ENCODE measurements around the gene KSR1. TPM values are rescaled to one million over a fixed set of nuclear protein-coding genes. Genes with fewer than 3 reads are reported as not detected.
A peak's percentile ranks its signal among the peaks of the same experiment; 100 is the strongest.

KSR1 gene
- total and polyA plus RNA-seq, 9 of the 15 experiments (the other 6 are each of a cell fraction or from before 2014, with no cell fraction given): 1.4 to 51.7 (median 18.4) TPM

DNA sequence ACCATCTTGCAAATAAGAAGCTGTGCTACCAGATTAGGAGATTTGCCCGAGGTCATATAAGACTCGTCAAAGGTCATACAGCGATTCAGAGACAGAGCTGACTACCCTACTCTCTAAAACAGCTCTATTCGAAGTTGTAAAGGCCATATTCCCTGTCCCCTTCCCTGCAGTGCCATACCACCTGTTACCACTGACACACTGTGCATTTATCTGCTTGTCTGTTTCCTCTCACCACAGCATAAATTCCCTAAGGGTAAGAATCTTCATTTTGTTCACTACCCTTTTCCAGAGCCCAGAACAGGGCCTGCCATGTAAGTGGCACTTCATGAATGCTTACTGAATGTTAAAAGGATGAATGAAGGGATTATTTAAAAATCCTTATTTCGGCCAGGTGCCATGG is 3.4 kb upstream of the KSR1 start:
- intact Hi-C loops (cut with micrococcal nuclease): loop anchor here (10.0 kb wide), 1 partner anchor 208 kb away; no protein-coding TSS in a partner anchor

DNA sequence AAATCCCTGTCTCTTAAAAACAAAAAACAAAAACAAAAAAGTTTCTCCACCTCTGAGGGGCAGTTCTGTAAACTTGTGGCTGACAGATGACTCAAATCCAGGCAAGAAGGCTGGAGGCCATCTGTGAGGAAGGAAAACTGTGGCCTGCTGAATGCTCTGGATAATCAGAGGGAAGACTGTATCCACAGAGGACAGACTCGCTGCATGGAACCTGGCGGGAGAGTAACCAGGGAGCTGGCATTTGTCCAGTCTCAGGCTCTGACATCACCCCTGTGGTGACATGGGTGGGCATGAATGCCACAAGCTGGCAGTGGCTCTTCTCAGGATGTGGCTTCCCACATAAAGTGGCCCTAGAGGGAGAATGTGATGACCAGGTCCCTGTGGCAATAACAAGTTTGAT is 2.8 kb upstream of the KSR1 start:
- Histone ChIP-seq H3K9ac (ENCODE audit: insufficient read depth in 1 of 2, low read depth in 2 of 2, low read length in 2 of 2) (peak overlapping the region in 1 of 2 experiments; percentile 24; a peak in 1 of 4 replicates), H3K4me3 (no peak overlapping the region), H2AFZ (ENCODE audit: low read depth, low read length) (no peak overlapping the region), H3K4me1 (replicated peaks in 1 of 2; ENCODE audit: control insufficient read depth in 2 of 2, insufficient read depth in 2 of 2, low read length in 2 of 2) (peaks cover 27 to 34% of the 10 kb centered on the region in 2 experiments; a peak in 4 of 5 replicates), H3K27me3 (ENCODE audit: control insufficient read depth in 2 of 2, insufficient read depth in 2 of 2, low read length in 2 of 2) (no peaks in the 10 kb centered on the region), H3K79me2 (ENCODE audit: control insufficient read depth, insufficient read depth, low read length) (peaks cover 20% of the 10 kb centered on the region), H3K9me1 (ENCODE audit: control insufficient read depth, insufficient read depth, low read length) (no peaks in the 10 kb centered on the region), H4K20me1 (replicated peaks; ENCODE audit: control insufficient read depth, insufficient read depth, low read length) (no peaks in the 10 kb centered on the region), H3K9me3 (replicated peaks; ENCODE audit: control insufficient read depth, insufficient read depth, low read depth, low read length) (no peaks in the 10 kb centered on the region), H3K36me3 (ENCODE audit: control insufficient read depth, insufficient read depth, low read length) (no peaks in the 10 kb centered on the region), H3K4me2 (ENCODE audit: insufficient read depth, low read length) (no peak overlapping the region), H3K27ac (ENCODE audit: extremely low read depth, low read depth, low read length) (no peak overlapping the region)
- no TSS peak for BruUV-seq (replicated peaks)
- FAIRE-seq (no peak), DNase-seq (ENCODE audit: extremely low read depth in 1 of 4, low spot score in 3 of 4) (no peak), ATAC-seq (no peak)
- ChIA-PET CTCF (ENCODE audit: low intra/inter-chr PET ratio) (no interaction called here), POLR2A (interaction anchor here (0.6 to 0.8 kb wide), 2 partner anchors 21 to 257 kb away, joined by 3 read pairs; no protein-coding TSS in a partner anchor)
- 70% methylated on average over 2 of the region's 2 CpGs for WGBS (ENCODE audit: insufficient coverage, low coverage, missing lambda C conversion rate)
- in situ Hi-C loops (cut with MboI) (no loop called here), intact Hi-C loops (cut with micrococcal nuclease) (loop anchor here (10.0 kb wide), 1 partner anchor 209 kb away; no protein-coding TSS in a partner anchor)
- TF ChIP-seq ZNF24 (IDR thresholded peaks at IDR 0.05) (no peak), KDM5B (IDR thresholded peaks at IDR 0.05; ENCODE audit: insufficient replicate concordance, low read depth, low read length) (no peak), ZBTB8A (IDR thresholded peaks at IDR 0.05; ENCODE audit: partially characterized antibody) (no peak), TOE1 (IDR thresholded peaks at IDR 0.05; ENCODE audit: borderline replicate concordance) (no peak), TOE1 (CRISPR knock-in tag; IDR thresholded peaks at IDR 0.05; ENCODE audit: borderline replicate concordance, low read depth) (no peak), MEF2D (tag; conservative IDR thresholded peaks at IDR 0.05; ENCODE audit: low read depth) (no peak), HDAC2 (IDR thresholded peaks at IDR 0.05) (no peak), ZNF253 (CRISPR knock-in tag; conservative IDR thresholded peaks at IDR 0.05) (no peak), RBM14 (IDR thresholded peaks at IDR 0.05; ENCODE audit: borderline replicate concordance, insufficient read depth, low read depth, low read length) (no peak), PHF21A (IDR thresholded peaks at IDR 0.05; ENCODE audit: borderline replicate concordance, low read depth) (no peak), XRCC4 (IDR thresholded peaks at IDR 0.05; ENCODE audit: extremely low read depth, insufficient read depth, insufficient read length) (no peak), JUND (IDR thresholded peaks at IDR 0.05; ENCODE audit: borderline replicate concordance, low read depth, low read length) (no peak), JUND (tag; IDR thresholded peaks at IDR 0.05; ENCODE audit: borderline replicate concordance, low read depth, low read length) (no peak)
- TF ChIP-seq, protein P1, sequence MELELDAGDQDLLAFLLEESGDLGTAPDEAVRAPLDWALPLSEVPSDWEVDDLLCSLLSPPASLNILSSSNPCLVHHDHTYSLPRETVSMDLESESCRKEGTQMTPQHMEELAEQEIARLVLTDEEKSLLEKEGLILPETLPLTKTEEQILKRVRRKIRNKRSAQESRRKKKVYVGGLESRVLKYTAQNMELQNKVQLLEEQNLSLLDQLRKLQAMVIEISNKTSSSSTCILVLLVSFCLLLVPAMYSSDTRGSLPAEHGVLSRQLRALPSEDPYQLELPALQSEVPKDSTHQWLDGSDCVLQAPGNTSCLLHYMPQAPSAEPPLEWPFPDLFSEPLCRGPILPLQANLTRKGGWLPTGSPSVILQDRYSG (tag; conservative IDR thresholded peaks at IDR 0.05; ENCODE audit: low read depth): no peak

More for the DNA sequence above, 3.4 kb upstream of the KSR1 start:
- DNase-seq (ENCODE audit: extremely low read depth in 1 of 4, low spot score in 3 of 4) (no peak), FAIRE-seq (no peak), ATAC-seq (no peak)
- peaks cover 27 to 40% of the 10 kb centered on the region in 2 experiments; a peak in 4 of 5 replicates for H3K4me1 ChIP-seq (replicated peaks in 1 of 2; ENCODE audit: control insufficient read depth in 2 of 2, insufficient read depth in 2 of 2, low read length in 2 of 2)
- no peak overlapping the region for H3K4me2 ChIP-seq (ENCODE audit: insufficient read depth, low read length)
- TF ChIP-seq CBFA2T3 (IDR thresholded peaks at IDR 0.05) (0 out of 2 replicates have a peak, but pooled peaks have one; percentile 8), ZNF146 (CRISPR knock-in tag; IDR thresholded peaks at IDR 0.05; ENCODE audit: unreplicated experiment) (no peak), ZNF717 (CRISPR knock-in tag; IDR thresholded peaks at IDR 0.05) (no peak), DPF2 (IDR thresholded peaks at IDR 0.05) (no peak), SETDB1 (IDR thresholded peaks at IDR 0.05; ENCODE audit: low read length) (no peak), SAFB2 (IDR thresholded peaks at IDR 0.05; ENCODE audit: borderline replicate concordance, low read depth, low read length, severe bottlenecking) (no peak), ZC3H11A (IDR thresholded peaks at IDR 0.05; ENCODE audit: low read depth, low read length) (no peak), POLR2A (conservative IDR thresholded peaks at IDR 0.05) (no peak)
- ChIA-PET CTCF (ENCODE audit: low intra/inter-chr PET ratio) (no interaction called here), POLR2A (interaction anchor here (0.6 kb wide), 2 partner anchors 195 to 257 kb away, joined by 3 read pairs; no protein-coding TSS in a partner anchor)
- in situ Hi-C loops (cut with MboI): no loop called here
- H3K36me3 ChIP-seq (ENCODE audit: control insufficient read depth, insufficient read depth, low read length): no peaks in the 10 kb centered on the region
- H3K27ac ChIP-seq (ENCODE audit: extremely low read depth, low read depth, low read length): no peak overlapping the region
- no peaks in the 10 kb centered on the region for H3K27me3 ChIP-seq (ENCODE audit: control insufficient read depth in 2 of 2, insufficient read depth in 2 of 2, low read length in 2 of 2)
- no peak overlapping the region for H3K9ac ChIP-seq (ENCODE audit: insufficient read depth in 1 of 2, low read depth in 2 of 2, low read length in 2 of 2)
- H3K79me2 ChIP-seq (ENCODE audit: control insufficient read depth, insufficient read depth, low read length): peaks cover 13% of the 10 kb centered on the region
- no TSS peak for BruUV-seq (replicated peaks)
- no peaks in the 10 kb centered on the region for H4K20me1 ChIP-seq (replicated peaks; ENCODE audit: control insufficient read depth, insufficient read depth, low read length)
- H3K4me3 ChIP-seq: no peak overlapping the region
- H2AFZ ChIP-seq (ENCODE audit: low read depth, low read length): no peak overlapping the region
- H3K9me1 ChIP-seq (ENCODE audit: control insufficient read depth, insufficient read depth, low read length): no peaks in the 10 kb centered on the region
- no peaks in the 10 kb centered on the region for H3K9me3 ChIP-seq (replicated peaks; ENCODE audit: control insufficient read depth, insufficient read depth, low read depth, low read length)
- WGBS (ENCODE audit: insufficient coverage, low coverage, missing lambda C conversion rate): 30% methylated on average over 5 of the region's 5 CpGs
